ENCODE data around the gene SPESP1. TPM values are rescaled to one million over a fixed set of nuclear protein-coding genes. Genes with fewer than 3 reads are reported as not detected.

The SPESP1 gene
- total and polyA plus RNA-seq, 8 donors: 1.8 to 6.5 (median 2.7) TPM

DNA sequence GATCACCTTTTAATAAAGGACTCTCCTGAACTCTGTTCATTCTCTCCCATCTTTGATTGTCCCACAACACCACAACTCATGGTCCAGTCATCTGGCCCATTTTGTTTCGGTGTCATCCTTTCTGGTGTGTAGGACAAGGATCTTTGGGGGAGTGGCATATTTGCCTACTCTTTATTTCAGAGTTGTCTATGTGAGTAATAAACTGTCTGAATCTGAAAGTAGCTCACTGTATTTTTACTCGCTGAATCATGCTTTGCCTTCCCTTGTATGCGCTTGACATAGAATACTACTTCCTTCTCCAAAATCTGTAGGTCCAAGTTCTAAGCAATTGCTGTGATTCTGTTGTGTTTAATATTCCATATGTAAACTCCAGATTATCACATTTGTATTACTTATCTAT is 54.3 kb downstream of the SPESP1 start:
- no peaks in the 10 kb centered on the region for H3K27me3 ChIP-seq
- H3K27ac ChIP-seq: no peak overlapping the region
- ATAC-seq (no peak), DNase-seq (no peak)
- no peak for TF ChIP-seq CTCF (IDR thresholded peaks at IDR 0.05)
- intact Hi-C loops (cut with DNase I): no loop called here
- H3K4me3 ChIP-seq: no peak overlapping the region
- H3K4me1 ChIP-seq: no peaks in the 10 kb centered on the region
- no peaks in the 10 kb centered on the region for H3K36me3 ChIP-seq
- H3K9me3 ChIP-seq: no peaks in the 10 kb centered on the region

- Histone ChIP-seq H3K27me3 (no peaks in the 10 kb centered on the region), H3K36me3 (no peaks in the 10 kb centered on the region), H3K27ac (no peak overlapping the region), H3K4me1 (no peaks in the 10 kb centered on the region), H3K9me3 (no peaks in the 10 kb centered on the region), H3K4me3 (no peak overlapping the region)
- no peak for TF ChIP-seq CTCF (IDR thresholded peaks at IDR 0.05)
- DNase-seq: no peak
- intact Hi-C loops (cut with DNase I): no loop called here
- no peak for ATAC-seq
Observed at GRCh38 chr15:68985361-68985891, 55.1 kb downstream of the SPESP1 start.

DNA sequence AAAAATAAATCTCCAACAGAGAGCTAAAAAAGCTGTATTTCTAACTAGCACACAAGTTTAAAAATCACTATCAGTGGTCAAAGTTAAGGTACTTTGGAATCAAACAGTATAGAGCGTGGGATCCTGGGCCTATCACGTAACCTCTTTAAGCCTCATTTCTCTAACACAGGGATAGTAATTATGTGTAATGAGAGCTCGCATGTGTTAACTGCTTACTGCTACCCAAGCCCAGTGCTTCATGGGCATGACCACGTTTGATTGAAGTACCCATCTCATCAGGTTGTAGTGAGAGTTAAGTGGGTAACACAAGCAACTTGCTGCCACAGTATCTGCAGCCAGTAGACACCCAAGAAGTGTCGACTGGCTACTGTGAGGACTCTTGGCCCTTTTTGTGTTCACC is 56.0 kb downstream of the SPESP1 start:
- Histone ChIP-seq H3K27me3 (no peaks in the 10 kb centered on the region), H3K36me3 (no peaks in the 10 kb centered on the region), H3K27ac (no peak overlapping the region), H3K4me1 (no peaks in the 10 kb centered on the region), H3K4me3 (no peak overlapping the region), H3K9me3 (no peaks in the 10 kb centered on the region)
- DNase-seq: no peak
- no peak for TF ChIP-seq CTCF (IDR thresholded peaks at IDR 0.05)
- intact Hi-C loops (cut with DNase I): no loop called here
- ATAC-seq: no peak

DNA sequence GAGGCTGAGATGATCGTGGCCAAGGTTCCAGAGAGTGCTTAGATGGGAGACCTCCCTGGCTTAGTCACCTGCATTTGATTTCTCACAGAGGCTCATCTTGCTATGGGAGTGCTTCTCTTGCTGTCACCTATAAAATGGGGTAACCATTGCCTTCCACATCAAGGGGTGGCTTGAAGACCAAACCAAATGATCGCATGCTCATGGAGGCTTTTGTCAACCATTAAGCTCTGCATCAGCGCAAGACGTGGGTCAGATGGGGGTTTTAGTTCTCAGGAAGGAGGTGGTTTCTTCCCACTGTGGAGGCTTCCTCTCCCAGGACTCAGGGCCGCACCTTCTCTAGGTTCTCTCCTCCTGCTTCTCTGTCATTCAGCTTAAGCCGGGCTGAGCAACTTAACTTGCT is 56.8 kb downstream of the SPESP1 start:
- H3K27ac ChIP-seq: no peak overlapping the region
- no peak for ATAC-seq
- no peak for DNase-seq
- no peak overlapping the region for H3K4me3 ChIP-seq
- H3K36me3 ChIP-seq: no peaks in the 10 kb centered on the region
- TF ChIP-seq CTCF (IDR thresholded peaks at IDR 0.05): no peak
- no peaks in the 10 kb centered on the region for H3K4me1 ChIP-seq
- no peaks in the 10 kb centered on the region for H3K27me3 ChIP-seq
- intact Hi-C loops (cut with DNase I): no loop called here
- H3K9me3 ChIP-seq: no peaks in the 10 kb centered on the region

- Histone ChIP-seq H3K9me3 (no peaks in the 10 kb centered on the region), H3K27me3 (no peaks in the 10 kb centered on the region), H3K27ac (no peak overlapping the region), H3K36me3 (no peaks in the 10 kb centered on the region), H3K4me1 (no peaks in the 10 kb centered on the region), H3K4me3 (no peak overlapping the region)
- no peak for TF ChIP-seq CTCF (IDR thresholded peaks at IDR 0.05)
- ATAC-seq (no peak), DNase-seq (no peak)
- intact Hi-C loops (cut with DNase I): no loop called here
Observed at GRCh38 chr15:68987676-68988075, 57.4 kb downstream of the SPESP1 start.

All from left lung (tissue), 10 donors.